H1 (cell line): Measurements from ENCODE around the gene MAPK9. TPM values are rescaled to one million over a fixed set of nuclear protein-coding genes. Genes with fewer than 3 reads are reported as not detected.

Source experiments
- CTCF ChIA-PET: fragments of 300-600 bp; sonication (Branson Sonifier 250); formaldehyde crosslinking; loops from one replicate; lab custom pipeline; 2021; ENCODE audit not compliant: partially characterized antibody; lab: Charles Lee
- POLR2A ChIA-PET: fragments of 300-600 bp; sonication (Branson Sonifier 250); formaldehyde crosslinking; loops from one replicate; lab custom pipeline; 2021; ENCODE audit warnings: inconsistent platforms; ENCODE audit not compliant: partially characterized antibody; lab: Charles Lee
- DNase-seq, 2 experiments: peaks; one replicate each; pipeline versions ENCODE4 v3.0.0 to v3.0.0-alpha.2; 2010 to 2022; ENCODE audit warnings: low spot score in 2 of 2, low read depth in 1 of 2, mixed read lengths in 1 of 2
- FAIRE-seq: peaks from 2 replicates; lab custom pipeline; 2011; peaks lifted over from hg19 to GRCh38; lab: Jason Lieb, UNC
- H2AFZ ChIP-seq: 2 replicates; pipeline ENCODE4 v1.8.1; 2012; ENCODE audit warnings: low read length, inconsistent platforms
- H2AK5ac ChIP-seq: 2 replicates; pipeline ENCODE4 v1.6.1; 2013; ENCODE audit warnings: low read depth, low read length
- H2BK120ac ChIP-seq: replicated peaks from 2 replicates; pipeline ENCODE3; 2013; ENCODE audit warnings: low read depth, low read length, inconsistent platforms
- H2BK12ac ChIP-seq: 2 replicates; pipeline ENCODE4 v1.6.1; 2013; ENCODE audit warnings: low read depth, low read length
- H2BK15ac ChIP-seq: 2 replicates; pipeline ENCODE4 v1.6.1; 2013; ENCODE audit warnings: low read length
- H2BK20ac ChIP-seq: 2 replicates; pipeline ENCODE4 v1.6.1; 2013; ENCODE audit warnings: low read length
- H2BK5ac ChIP-seq: 2 replicates; pipeline ENCODE4 v1.6.1; 2013; ENCODE audit warnings: low read depth, low read length
- H3K14ac ChIP-seq: 2 replicates; pipeline ENCODE4 v1.6.1; 2013; ENCODE audit warnings: inconsistent platforms; ENCODE audit not compliant: insufficient read length
- H3K18ac ChIP-seq: 2 replicates; pipeline ENCODE4 v1.6.1; 2013; ENCODE audit warnings: low read length; ENCODE audit errors: extremely low read depth
- H3K23ac ChIP-seq: 2 replicates; pipeline ENCODE4 v1.6.1; 2013; ENCODE audit warnings: inconsistent platforms; ENCODE audit not compliant: insufficient read length
- H3K23me2 ChIP-seq: 2 replicates; pipeline ENCODE4 v1.6.1; 2013; ENCODE audit warnings: low read depth, low read length
- H3K27ac ChIP-seq: 2 replicates; pipeline ENCODE4 v1.6.1; 2011; ENCODE audit warnings: low read depth, low read length, inconsistent platforms
- H3K27me3 ChIP-seq, 4 experiments: replicated peaks in 1 of 4; 1 replicate in 1 of 4; 2 replicates in 3 of 4; pipeline versions ENCODE4 v1.6.1 to v1.8.1; 2011 to 2013; ENCODE audit warnings: low read length in 3 of 4, mild to moderate bottlenecking in 3 of 4, inconsistent platforms in 2 of 4, mixed read lengths in 2 of 4, moderate library complexity in 1 of 4; ENCODE audit not compliant: control insufficient read depth in 3 of 4, insufficient read depth in 3 of 4; ENCODE audit errors: extremely low read depth in 1 of 4
- H3K36me3 ChIP-seq, 4 experiments: 2 replicates each; pipeline versions ENCODE4 v1.6.1 to v1.8.1; 2011 to 2013; ENCODE audit warnings: mild to moderate bottlenecking in 4 of 4, low read length in 3 of 4, moderate library complexity in 2 of 4, control low read depth in 1 of 4, inconsistent platforms in 1 of 4; ENCODE audit not compliant: insufficient read depth in 4 of 4, control insufficient read depth in 2 of 4
- H3K4ac ChIP-seq: replicated peaks from 2 replicates; pipeline ENCODE3; 2013; ENCODE audit warnings: low read length, low read depth, mixed read lengths, inconsistent platforms; ENCODE audit not compliant: insufficient read length
- H3K4me1 ChIP-seq, 4 experiments: replicated peaks in 1 of 4; 1 replicate in 1 of 4; 2 replicates in 3 of 4; pipeline versions ENCODE4 v1.6.1 to v1.8.1; 2011 to 2013; ENCODE audit warnings: low read length in 3 of 4, inconsistent platforms in 2 of 4, mixed read lengths in 1 of 4; ENCODE audit not compliant: insufficient read depth in 4 of 4, control insufficient read depth in 3 of 4
- H3K4me2 ChIP-seq, 2 experiments: 2 replicates each; pipeline versions ENCODE4 v1.6.1 to v1.8.1; 2011 to 2013; ENCODE audit warnings: low read depth in 2 of 2, low read length in 2 of 2, control low read depth in 1 of 2, inconsistent platforms in 1 of 2, mild to moderate bottlenecking in 1 of 2; ENCODE audit not compliant: insufficient read depth in 1 of 2
- H3K4me3 ChIP-seq, 4 experiments: fragments of 200-600, 300-600 bp in 1 of 4; sonication (generic), shearing (Covaris generic), sonication (Bioruptor Twin) in 1 of 4; 2 replicates each; pipeline versions ENCODE4 v1.5.1 to v1.8.1; 2011 to 2016; ENCODE audit warnings: low read length in 4 of 4, low read depth in 3 of 4, control low read depth in 2 of 4, inconsistent platforms in 2 of 4, mild to moderate bottlenecking in 2 of 4, mixed read lengths in 1 of 4, moderate library complexity in 1 of 4; ENCODE audit not compliant: insufficient read depth in 2 of 4; ENCODE audit errors: extremely low read depth in 1 of 4
- H3K56ac ChIP-seq: replicated peaks from 2 replicates; pipeline ENCODE3; 2013; ENCODE audit warnings: low read depth, mild to moderate bottlenecking, mixed read lengths, low read length, inconsistent platforms; ENCODE audit not compliant: insufficient read length
- H3K79me1 ChIP-seq: 2 replicates; pipeline ENCODE4 v1.6.1; 2013; ENCODE audit warnings: low read depth, low read length, control low read depth
- H3K79me2 ChIP-seq, 2 experiments: 2 replicates each; pipeline versions ENCODE4 v1.6.1 to v1.8.1; 2012 to 2013; ENCODE audit warnings: low read length in 2 of 2, mild to moderate bottlenecking in 2 of 2, inconsistent platforms in 1 of 2; ENCODE audit not compliant: insufficient read depth in 2 of 2, control insufficient read depth in 1 of 2
- H3K9ac ChIP-seq, 4 experiments: replicated peaks in 1 of 4; 1 replicate in 1 of 4; 2 replicates in 3 of 4; pipeline versions ENCODE4 v1.6.1 to v1.8.1; 2011 to 2013; ENCODE audit warnings: low read depth in 3 of 4, low read length in 3 of 4, control low read depth in 2 of 4, mild to moderate bottlenecking in 2 of 4, moderate library complexity in 2 of 4, inconsistent platforms in 1 of 4; ENCODE audit errors: extremely low read depth in 1 of 4
- H3K9me3 ChIP-seq, 2 experiments: 2 replicates each; pipeline versions ENCODE4 v1.6.1 to v1.8.1; 2012 to 2013; ENCODE audit warnings: mild to moderate bottlenecking in 2 of 2, moderate library complexity in 2 of 2, control low read depth in 1 of 2, inconsistent platforms in 1 of 2, low read depth in 1 of 2, low read length in 1 of 2, mixed read lengths in 1 of 2; ENCODE audit not compliant: insufficient read depth in 2 of 2
- H4K20me1 ChIP-seq, 2 experiments: replicated peaks in 1 of 2; 2 replicates each; pipeline versions ENCODE3 to v1.8.1; 2011 to 2013; ENCODE audit warnings: inconsistent platforms in 2 of 2, low read length in 2 of 2, mild to moderate bottlenecking in 1 of 2; ENCODE audit not compliant: insufficient read depth in 2 of 2, control insufficient read depth in 1 of 2
- H4K5ac ChIP-seq: 2 replicates; pipeline ENCODE4 v1.6.1; 2013; ENCODE audit warnings: low read length, low read depth, mixed read lengths, inconsistent platforms; ENCODE audit not compliant: insufficient read length
- H4K8ac ChIP-seq: 2 replicates; pipeline ENCODE4 v1.8.0; 2013; ENCODE audit warnings: mild to moderate bottlenecking, moderate library complexity, low read length, inconsistent platforms; ENCODE audit not compliant: insufficient read depth; ENCODE audit errors: extremely low read depth
- H4K91ac ChIP-seq: replicated peaks from 2 replicates; pipeline ENCODE3; 2013; ENCODE audit warnings: low read length, mixed read lengths, inconsistent platforms; ENCODE audit not compliant: insufficient read length
- CHD1 ChIP-seq: IDR thresholded peaks from 2 replicates; pipeline ENCODE4 v1.6.1; 2012; ENCODE audit warnings: low read depth, low read length, improper control_type of control experiment
- CHD2 ChIP-seq: IDR thresholded peaks from 2 replicates; pipeline ENCODE4 v1.6.1; 2012; ENCODE audit warnings: low read length, improper control_type of control experiment
- HDAC2 ChIP-seq, 2 experiments: fragments of 300-600 bp in 1 of 2; sonication (generic) in 1 of 2; IDR thresholded peaks; 2 replicates each; pipeline ENCODE4 v1.6.1; 2011 to 2012; ENCODE audit warnings: low read depth in 2 of 2, low read length in 2 of 2, mild to moderate bottlenecking in 2 of 2, moderate library complexity in 2 of 2, borderline replicate concordance in 1 of 2, inconsistent platforms in 1 of 2
- SAP30 ChIP-seq: fragments of 300-600 bp; sonication (generic); IDR thresholded peaks from 2 replicates; pipeline ENCODE4 v1.7.1; 2012; ENCODE audit warnings: low read length, moderate library complexity, mild to moderate bottlenecking, inconsistent platforms; ENCODE audit not compliant: insufficient read depth, insufficient replicate concordance
- WGBS, 2 experiments: shearing (Covaris generic) in 1 of 2; methylation state at CpG; one replicate each; pipeline versions ENCODE4 v1.1.6 to v1.1.7; 2013 to 2015; ENCODE audit warnings: low lambda C conversion rate in 2 of 2, mixed read lengths in 2 of 2, inconsistent platforms in 1 of 2, low coverage in 1 of 2, missing lambda C conversion rate in 1 of 2; ENCODE audit not compliant: insufficient replicate concordance in 2 of 2, insufficient coverage in 1 of 2, insufficient read length in 1 of 2; ENCODE audit errors: extremely low coverage in 1 of 2, missing lambda C conversion rate in 1 of 2; 5-methylcytosine and 5-hydroxymethylcytosine counted together
- polyA plus RNA-seq, 7 experiments: library from polyadenylated mRNA; depleted of rRNA in 3 of 7; stranded (reverse) in 5 of 7; unstranded in 2 of 7; fragments of >200 nt in 5 of 7; fragments of 200-250 nt in 2 of 7; gene quantifications; 1 replicate in 5 of 7; 2 replicates in 1 of 7; 4 replicates in 1 of 7; pipeline versions ENCODE4 v1.2.1 to v1.2.3, GENCODE V29; 2011 to 2013; ENCODE audit warnings: missing spikeins in 2 of 7, mixed read lengths in 2 of 7
- total RNA-seq: library from RNA; stranded (reverse); fragmentation: NEBNext Ultra II Directional; extraction: Animal tissue kit (Norgen Biotek cat#: 25700); gene quantifications from 2 replicates; pipeline ENCODE4 v1.2.1, GENCODE V29; 2021

MAPK9 gene
- total and polyA plus RNA-seq, 2 of the 8 experiments (the other 6 are each of a cell fraction or from before 2014, with no cell fraction given) = 22.3 to 43.7 TPM

DNA sequence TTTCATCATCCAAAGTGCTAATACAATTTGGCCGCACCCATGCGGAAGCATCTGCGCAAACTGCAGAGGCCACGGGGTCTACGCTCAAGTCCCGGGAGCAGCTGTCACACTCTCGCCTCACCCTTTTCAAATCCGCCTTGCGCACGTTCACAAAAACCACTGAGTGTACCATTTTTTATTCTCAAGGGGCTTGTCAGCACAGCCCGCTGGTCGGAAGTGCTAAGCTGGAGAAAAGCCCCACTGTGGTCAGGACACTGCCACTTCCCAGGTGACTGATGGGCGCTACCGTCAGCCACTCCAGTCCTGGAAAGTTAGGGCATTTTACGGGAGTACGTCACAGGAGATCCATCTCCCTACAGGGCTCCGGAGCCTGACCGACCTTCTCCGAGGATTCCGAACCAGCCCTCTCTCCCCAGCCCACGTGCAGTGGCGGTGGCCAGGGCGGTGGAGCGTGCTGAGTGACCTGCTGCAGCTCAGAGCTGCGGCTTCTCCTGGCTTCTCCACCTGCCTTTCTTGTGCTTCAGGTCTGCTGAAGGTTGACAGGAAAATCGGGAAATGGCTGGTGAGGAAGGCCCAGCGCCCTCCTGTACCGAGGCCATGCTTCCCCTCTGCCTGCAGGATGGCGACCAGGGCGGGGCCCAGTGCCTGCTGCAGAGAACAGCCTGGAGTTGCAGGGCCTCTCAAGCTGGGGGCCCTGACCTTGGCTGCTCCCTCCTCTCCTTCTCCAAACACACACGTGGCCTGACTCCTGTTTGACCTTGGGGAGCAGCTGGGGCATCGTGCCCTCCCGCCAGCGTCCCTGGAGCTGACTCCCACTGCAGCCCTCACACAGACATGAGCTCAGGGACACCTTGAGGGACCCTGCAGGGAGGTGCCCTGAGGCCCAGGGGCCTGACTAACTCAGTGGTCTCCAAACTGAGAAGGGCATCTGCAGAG is 97.2 kb downstream of the MAPK9 start:
- Histone ChIP-seq H3K4ac (no peak overlapping the region), H2BK15ac (no peak overlapping the region), H3K9me3 (no peaks in the 10 kb centered on the region), H3K79me1 (no peaks in the 10 kb centered on the region), H3K23me2 (no peaks in the 10 kb centered on the region), H2BK20ac (no peak overlapping the region), H2BK5ac (no peak overlapping the region), H3K14ac (no peak overlapping the region), H3K18ac (no peak overlapping the region), H2BK120ac (no peak overlapping the region), H2BK12ac (no peak overlapping the region), H4K8ac (no peak overlapping the region), H2AK5ac (no peak overlapping the region), H4K91ac (no peak overlapping the region), H3K23ac (no peak overlapping the region), H3K79me2 (no peaks in the 10 kb centered on the region), H2AFZ (no peak overlapping the region), H3K9ac (no peak overlapping the region), H3K56ac (no peak overlapping the region), H4K5ac (no peak overlapping the region), H3K4me3 (no peak overlapping the region), H3K4me2 (no peak overlapping the region), H3K36me3 (no peaks in the 10 kb centered on the region), H4K20me1 (no peaks in the 10 kb centered on the region), H3K27ac (no peak overlapping the region), H3K27me3 (no peaks in the 10 kb centered on the region), H3K4me1 (no peaks in the 10 kb centered on the region)
- DNase-seq (no peak), FAIRE-seq (no peak)
- TF ChIP-seq CHD2 = no peak
- no peak for TF ChIP-seq HDAC2 (IDR thresholded peaks at IDR 0.05; ENCODE audit: borderline replicate concordance in 1 of 2, low read depth in 2 of 2, low read length in 2 of 2)
- TF ChIP-seq SAP30 = no peak
- TF ChIP-seq CHD1 = no peak
- WGBS, 2 experiments = 93% methylated on average over 34 of the region's 34 CpGs; no CpG with 5 or more reads in 1 of the 2 experiments
- POLR2A ChIA-PET = no interaction called here
- CTCF ChIA-PET = interaction anchor here (0.6 to 8.9 kb wide), 2 partner anchors 9 to 15 kb away, joined by 3 to 61 read pairs; partner anchors contain the start of gene RASGEF1C
